Glutamatergic neuron (in vitro differentiated cells): ENCODE data around the gene SLC9C2. TPM values are rescaled to one million over a fixed set of nuclear protein-coding genes. Genes with fewer than 3 reads are reported as not detected.
"Not testable (repeated sequence)": the region's sequence is repeated elsewhere in the genome, so short reads cannot be mapped to it uniquely, and the experiment has no call there.

Source experiments
- DNase-seq: peaks from one replicate; pipeline ENCODE4 v3.0.0; 2022
- H3K27ac Mint-ChIP-seq: one replicate; pipeline ENCODE4 v1.8.0; 2020; ENCODE audit warnings: mild to moderate bottlenecking, mixed read lengths, inconsistent platforms; ENCODE audit not compliant: unreplicated experiment
- H3K27me3 Mint-ChIP-seq: one replicate; pipeline ENCODE4 v1.8.0; 2020; ENCODE audit warnings: mild to moderate bottlenecking, moderate library complexity, mixed read lengths, inconsistent platforms; ENCODE audit not compliant: unreplicated experiment
- H3K36me3 Mint-ChIP-seq: one replicate; pipeline ENCODE4 v1.8.0; 2020; ENCODE audit warnings: mild to moderate bottlenecking, mixed read lengths, inconsistent platforms; ENCODE audit not compliant: unreplicated experiment
- H3K4me1 Mint-ChIP-seq: one replicate; pipeline ENCODE4 v1.8.0; 2020; ENCODE audit warnings: mild to moderate bottlenecking, low read depth, mixed read lengths, inconsistent platforms; ENCODE audit not compliant: unreplicated experiment
- H3K4me3 Mint-ChIP-seq: one replicate; pipeline ENCODE4 v1.8.0; 2020; ENCODE audit warnings: mild to moderate bottlenecking, mixed read lengths, inconsistent platforms; ENCODE audit not compliant: unreplicated experiment
- H3K9me3 Mint-ChIP-seq: one replicate; pipeline ENCODE4 v1.8.0; 2020; ENCODE audit warnings: mild to moderate bottlenecking, moderate library complexity, mixed read lengths, inconsistent platforms; ENCODE audit not compliant: unreplicated experiment
- CTCF ChIP-seq: fragments of 200-600 bp; sonication (generic); IDR thresholded peaks from one replicate; pipeline ENCODE4 v1.5.0; 2021; ENCODE audit not compliant: partially characterized antibody, unreplicated experiment
- total RNA-seq: library from RNA; stranded (reverse); fragmentation: NEBNext Ultra II Directional; extraction: Animal tissue kit (Norgen Biotek cat#: 25700); gene quantifications from one replicate; pipeline ENCODE4 v1.2.1, GENCODE V29; 2021; ENCODE audit not compliant: unreplicated experiment

Gene SLC9C2
- total RNA-seq, 1 donor from 2014 or later = 0.98 TPM

DNA sequence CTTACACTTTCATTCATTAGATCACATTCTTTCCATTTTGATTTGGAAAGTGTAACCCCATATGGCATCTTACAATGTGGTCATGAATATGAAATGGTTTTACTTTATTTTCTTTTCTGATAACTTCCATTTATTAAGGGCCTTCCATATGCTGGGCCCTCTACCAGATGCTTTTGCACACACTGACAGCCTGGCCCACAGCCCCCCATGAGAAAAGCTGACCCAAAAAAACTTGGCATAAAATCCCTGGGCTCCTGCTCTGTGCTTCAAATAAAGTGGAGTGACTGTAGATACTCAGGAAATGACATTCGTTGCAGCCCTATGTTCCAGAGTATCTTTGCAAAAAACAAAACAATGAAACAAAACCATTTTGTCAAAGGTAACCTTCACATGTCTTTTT lies 76.9 kb downstream of the SLC9C2 start:
- Mint-ChIP-seq H3K4me3 (no peak overlapping the region), H3K4me1 (peaks cover 2% of the 10 kb centered on the region), H3K27ac (no peak overlapping the region), H3K27me3 (no peaks in the 10 kb centered on the region), H3K36me3 (no peaks in the 10 kb centered on the region), H3K9me3 (no peaks in the 10 kb centered on the region)
- TF ChIP-seq CTCF = no peak
- no peak for DNase-seq

DNA sequence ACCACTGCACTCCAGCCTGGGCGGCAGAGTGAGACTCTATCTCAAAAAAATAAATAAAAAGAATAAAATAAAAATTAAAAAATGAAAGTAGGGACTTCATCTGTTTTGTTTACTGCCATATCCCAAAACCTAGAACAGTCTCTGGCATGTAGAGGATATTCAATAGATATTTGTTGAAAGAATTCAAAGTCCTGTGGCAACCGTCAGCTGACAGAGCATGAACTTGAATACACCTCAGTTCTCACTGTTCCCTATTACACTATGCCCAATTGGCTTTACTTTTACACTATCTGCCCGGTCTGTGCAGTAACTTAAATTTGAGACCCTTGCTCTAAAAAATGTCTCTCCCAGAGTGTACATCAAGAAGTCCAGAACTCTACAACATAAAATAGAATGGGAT lies 79.5 kb downstream of the SLC9C2 start:
- no peak for DNase-seq
- no peaks in the 10 kb centered on the region for H3K36me3 Mint-ChIP-seq
- H3K4me1 Mint-ChIP-seq = peaks cover 4% of the 10 kb centered on the region
- H3K27me3 Mint-ChIP-seq = no peaks in the 10 kb centered on the region
- H3K9me3 Mint-ChIP-seq = peaks cover 2% of the 10 kb centered on the region
- no peak for TF ChIP-seq CTCF
- no peak overlapping the region for H3K4me3 Mint-ChIP-seq
- H3K27ac Mint-ChIP-seq = no peak overlapping the region

DNA sequence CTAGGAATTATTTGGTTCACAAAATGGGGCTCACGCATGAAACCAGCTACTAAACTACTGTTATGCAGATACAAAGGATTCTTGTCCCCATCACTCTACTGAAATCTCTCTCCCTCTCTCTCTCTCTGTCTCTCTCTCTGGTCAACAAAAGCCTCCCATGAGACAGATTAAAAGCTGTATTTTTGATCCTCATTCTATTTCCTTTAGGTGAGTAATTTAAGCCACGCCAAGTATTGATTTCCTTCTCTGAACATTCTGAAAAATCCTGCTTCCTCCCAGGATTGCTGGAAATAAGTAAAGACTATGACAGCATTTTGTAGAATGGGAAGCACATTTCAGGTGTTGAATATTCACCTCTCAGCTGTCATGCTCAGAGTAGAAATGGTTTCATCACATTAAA lies 82.1 kb downstream of the SLC9C2 start:
- Mint-ChIP-seq H3K9me3 (peaks cover 2% of the 10 kb centered on the region), H3K27ac (no peak overlapping the region), H3K4me1 (peaks cover 2% of the 10 kb centered on the region), H3K27me3 (no peaks in the 10 kb centered on the region), H3K36me3 (no peaks in the 10 kb centered on the region), H3K4me3 (no peak overlapping the region)
- no peak for DNase-seq
- no peak for TF ChIP-seq CTCF

DNA sequence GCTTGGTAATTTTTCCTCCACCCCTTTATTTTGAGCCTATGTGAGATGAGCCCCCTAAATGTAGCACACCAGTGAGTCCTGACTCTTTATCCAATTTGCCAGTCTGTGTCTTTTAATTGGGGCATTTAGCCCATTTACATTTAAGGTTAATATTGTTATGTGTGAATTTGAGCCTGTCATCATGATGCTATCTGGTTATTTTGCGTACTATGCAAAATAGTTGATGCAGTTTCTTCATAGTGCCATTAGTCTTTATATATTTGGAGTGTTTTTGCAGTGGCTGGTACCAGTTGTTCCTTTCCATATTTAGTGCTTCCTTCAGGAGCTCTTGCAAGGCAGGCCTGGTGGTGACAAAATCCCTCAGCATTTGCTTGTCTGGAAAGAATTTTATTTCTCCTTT lies 88.4 kb downstream of the SLC9C2 start:
- H3K9me3 Mint-ChIP-seq, H3K4me3 Mint-ChIP-seq, H3K36me3 Mint-ChIP-seq, DNase-seq, H3K27ac Mint-ChIP-seq, H3K27me3 Mint-ChIP-seq, H3K4me1 Mint-ChIP-seq: not testable (repeated sequence)

DNA sequence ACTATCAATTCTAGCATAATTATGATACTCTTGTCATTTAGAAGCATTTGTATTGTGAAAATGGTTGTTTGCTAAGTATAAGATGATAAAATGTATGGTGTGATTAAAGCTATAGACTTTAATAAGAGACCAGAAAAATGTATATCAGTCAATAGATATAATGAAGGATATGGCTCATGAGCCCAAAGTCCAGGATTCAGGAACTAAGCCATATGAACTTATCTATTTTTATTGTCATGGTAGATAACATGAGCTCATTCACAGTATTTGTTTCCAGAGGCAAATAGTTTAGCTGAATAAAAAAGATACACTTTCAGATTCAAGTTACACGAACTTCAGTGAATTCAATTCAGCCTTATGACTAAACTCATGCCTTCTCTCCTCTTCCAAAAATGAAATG lies 93.1 kb downstream of the SLC9C2 start:
- no peaks in the 10 kb centered on the region for H3K36me3 Mint-ChIP-seq
- peaks cover 2% of the 10 kb centered on the region for H3K9me3 Mint-ChIP-seq
- DNase-seq = no peak
- H3K27ac Mint-ChIP-seq = no peak overlapping the region
- no peak overlapping the region for H3K4me3 Mint-ChIP-seq
- H3K4me1 Mint-ChIP-seq = no peaks in the 10 kb centered on the region
- peaks cover 2% of the 10 kb centered on the region for H3K27me3 Mint-ChIP-seq
- no peak for TF ChIP-seq CTCF

- no peaks in the 10 kb centered on the region for H3K36me3 Mint-ChIP-seq
- no peak for DNase-seq
- peaks cover 2% of the 10 kb centered on the region for H3K27me3 Mint-ChIP-seq
- peaks cover 2% of the 10 kb centered on the region for H3K9me3 Mint-ChIP-seq
- no peak overlapping the region for H3K27ac Mint-ChIP-seq
- H3K4me3 Mint-ChIP-seq = no peak overlapping the region
- TF ChIP-seq CTCF = no peak
- peaks cover 4% of the 10 kb centered on the region for H3K4me1 Mint-ChIP-seq
These were observed 94.3 kb downstream of the SLC9C2 start for GRCh38 chr1:173508541-173508940.
